GM19043 (cell line): ENCODE data around the gene TAS2R46.
"Not testable (repeated sequence)": the region's sequence is repeated elsewhere in the genome, so short reads cannot be mapped to it uniquely, and the experiment has no call there.

Experiments
- ATAC-seq: cut with Tn5 transposase; IDR thresholded peaks from one replicate; pipeline ENCODE4 v1.9.1; 2021; ENCODE audit warnings: low read depth; ENCODE audit not compliant: unreplicated experiment

Gene TAS2R46

DNA sequence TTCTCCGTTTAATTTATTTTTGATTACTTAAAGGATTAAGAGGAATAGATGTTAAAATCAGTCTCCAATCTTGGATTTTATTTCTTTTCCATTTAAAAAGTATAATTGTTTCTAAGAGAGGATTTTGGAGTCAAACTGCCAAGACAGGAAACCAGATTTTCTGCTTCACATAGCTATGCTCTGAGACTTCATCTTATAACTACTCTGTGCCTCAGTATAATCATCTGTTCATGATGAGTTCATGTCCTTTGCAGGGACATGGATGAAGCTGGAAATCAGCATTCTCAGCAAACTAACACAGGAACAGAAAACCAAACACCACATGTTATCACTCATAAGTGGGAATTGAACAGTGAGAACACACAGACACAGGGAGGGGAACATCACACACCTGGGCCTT is 21.9 kb downstream of the TAS2R46 start:
- ATAC-seq, result no peak

DNA sequence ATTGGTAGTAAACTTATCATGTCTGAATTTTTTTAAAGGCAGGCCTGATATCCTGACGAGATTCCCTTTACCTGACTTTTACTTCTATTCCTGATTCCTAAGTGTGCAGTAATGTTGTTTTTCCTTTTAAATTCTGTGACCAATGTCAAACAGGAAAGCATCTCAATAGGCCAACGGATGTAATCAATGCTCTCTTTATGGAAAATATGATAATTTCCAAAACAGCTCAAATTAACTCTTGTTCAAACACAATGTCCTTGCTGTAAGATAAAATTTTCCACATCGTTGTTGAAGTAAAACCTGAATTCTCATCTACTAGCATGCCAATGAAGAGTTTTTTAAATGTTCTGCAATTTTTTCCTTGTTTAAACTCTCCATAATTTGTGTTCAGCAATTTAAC is 22.9 kb downstream of the TAS2R46 start:
- no peak for ATAC-seq

DNA sequence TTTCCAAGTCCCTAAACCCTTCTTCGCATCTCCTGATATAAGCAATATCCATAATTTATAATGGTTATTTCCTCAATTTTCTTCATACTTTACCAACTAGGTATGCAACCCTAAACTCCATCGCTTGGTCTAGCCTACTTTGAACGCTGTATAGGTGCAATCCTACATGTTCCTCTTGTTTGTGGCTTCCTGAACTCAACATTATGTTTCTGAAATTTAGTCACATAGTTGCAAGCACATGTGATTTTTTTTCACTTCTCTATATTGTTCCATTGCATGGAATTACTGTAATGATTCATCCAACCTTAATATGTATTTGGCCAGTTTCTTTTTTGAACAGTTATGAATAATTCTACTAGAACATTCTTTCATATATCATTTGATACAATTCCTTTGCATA is 28.1 kb downstream of the TAS2R46 start:
- not testable (repeated sequence) for ATAC-seq

DNA sequence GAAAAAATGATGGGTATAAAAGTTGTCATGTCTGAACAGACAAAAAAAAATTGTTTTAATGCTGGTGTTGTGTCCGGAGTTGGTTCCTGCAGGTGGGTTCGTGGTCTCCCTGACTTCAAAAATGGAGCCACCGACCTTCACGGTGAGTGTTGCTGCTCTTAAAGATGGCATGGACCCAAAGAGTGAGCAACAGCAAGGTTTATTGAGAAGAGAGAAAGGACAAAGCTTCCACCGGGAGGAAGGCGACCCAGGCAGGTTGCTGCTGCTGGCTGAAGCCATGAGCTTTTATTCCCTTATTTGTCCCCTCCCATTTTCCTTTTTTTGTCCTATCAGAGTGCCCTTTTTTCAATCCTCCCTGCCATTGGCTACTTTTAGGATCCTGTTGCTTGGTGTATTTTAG is 30.8 kb downstream of the TAS2R46 start, which contains the start of gene TAS2R31:
Gene TAS2R31, minus strand, starts transcription at position 101 of the 400 bp plus-strand sequence. Its CDS starts 72 bp downstream, at position 29.
- ATAC-seq, result no peak

DNA sequence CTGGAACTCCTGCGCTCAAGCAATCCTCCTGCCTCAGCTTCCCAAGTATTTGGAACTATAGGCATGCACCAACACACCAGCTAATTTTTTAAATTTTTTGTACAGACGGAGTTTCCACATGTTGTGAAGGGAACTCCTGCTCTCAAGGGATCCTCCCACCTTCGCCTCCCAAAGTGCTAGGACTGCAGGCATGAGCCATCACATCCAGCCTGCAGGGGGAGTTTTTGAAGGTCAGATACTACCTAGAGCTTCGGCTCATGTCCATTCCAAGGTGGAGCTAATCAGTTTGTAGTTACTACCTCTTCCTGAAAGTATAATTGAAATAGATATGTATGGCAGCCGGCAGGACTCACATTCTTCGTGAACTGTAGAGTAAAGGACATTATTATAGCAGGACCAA is 36.0 kb downstream of the TAS2R46 start:
- no peak for ATAC-seq

DNA sequence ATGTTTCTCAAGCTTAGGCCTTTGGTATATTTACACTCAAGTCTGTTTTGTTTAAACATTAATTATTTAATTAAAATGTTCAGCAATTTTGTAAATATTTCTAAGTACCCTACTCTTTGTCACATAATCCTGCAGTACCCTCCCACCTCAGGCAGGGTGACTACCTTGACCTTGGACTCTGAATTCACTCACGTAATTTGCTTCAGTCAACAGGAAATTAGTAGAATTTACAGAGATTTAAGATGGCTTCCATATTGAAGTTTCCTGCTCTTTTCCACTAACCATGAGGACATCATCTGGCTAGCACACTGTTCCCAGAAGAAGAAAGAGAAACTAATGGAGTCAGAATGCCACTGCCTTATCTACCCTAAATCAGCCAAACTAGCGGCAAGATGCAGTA is 38.7 kb downstream of the TAS2R46 start:
- no peak for ATAC-seq

DNA sequence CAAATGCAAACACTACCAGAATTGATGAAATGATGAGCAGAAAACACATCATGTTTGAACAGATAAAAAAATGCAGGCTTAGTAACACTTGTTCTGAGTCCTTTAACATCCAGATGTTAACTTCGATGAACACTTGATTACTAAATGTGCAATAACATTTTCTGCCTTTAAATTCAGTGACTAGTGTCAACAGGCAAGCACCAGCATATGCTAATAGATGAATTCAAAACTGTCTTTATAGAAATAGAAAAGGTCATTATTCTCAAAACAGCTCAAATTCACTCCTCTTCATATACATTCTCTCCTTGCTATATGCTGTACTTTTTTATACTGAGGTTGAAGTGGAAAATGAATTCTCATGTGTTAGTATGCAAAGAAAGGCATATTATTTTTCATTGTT is 39.6 kb downstream of the TAS2R46 start, which contains the start of gene TAS2R19:
Gene TAS2R19, minus strand, starts transcription at position 101 of the 400 bp plus-strand sequence. Its CDS starts 49 bp downstream, at position 52.
- ATAC-seq, result no peak

DNA sequence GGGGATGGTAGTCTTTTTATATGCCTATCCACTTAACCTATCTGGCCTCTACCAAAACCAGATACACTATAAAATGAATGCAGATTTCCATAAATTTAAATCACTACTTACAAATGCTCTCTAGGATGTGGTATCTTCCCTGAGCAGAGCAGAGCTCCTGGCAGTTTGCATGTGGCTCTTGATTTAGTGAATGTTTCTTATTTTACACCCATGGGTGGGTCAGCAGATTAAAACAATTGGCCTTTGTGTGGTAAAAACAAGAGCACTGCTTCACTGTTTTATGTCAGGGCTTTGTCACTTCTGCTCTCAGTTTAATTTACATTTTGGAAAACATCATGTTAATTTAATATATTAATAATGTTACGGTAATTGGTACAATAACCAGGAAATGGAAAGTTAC is 45.2 kb downstream of the TAS2R46 start:
- ATAC-seq, result no peak

DNA sequence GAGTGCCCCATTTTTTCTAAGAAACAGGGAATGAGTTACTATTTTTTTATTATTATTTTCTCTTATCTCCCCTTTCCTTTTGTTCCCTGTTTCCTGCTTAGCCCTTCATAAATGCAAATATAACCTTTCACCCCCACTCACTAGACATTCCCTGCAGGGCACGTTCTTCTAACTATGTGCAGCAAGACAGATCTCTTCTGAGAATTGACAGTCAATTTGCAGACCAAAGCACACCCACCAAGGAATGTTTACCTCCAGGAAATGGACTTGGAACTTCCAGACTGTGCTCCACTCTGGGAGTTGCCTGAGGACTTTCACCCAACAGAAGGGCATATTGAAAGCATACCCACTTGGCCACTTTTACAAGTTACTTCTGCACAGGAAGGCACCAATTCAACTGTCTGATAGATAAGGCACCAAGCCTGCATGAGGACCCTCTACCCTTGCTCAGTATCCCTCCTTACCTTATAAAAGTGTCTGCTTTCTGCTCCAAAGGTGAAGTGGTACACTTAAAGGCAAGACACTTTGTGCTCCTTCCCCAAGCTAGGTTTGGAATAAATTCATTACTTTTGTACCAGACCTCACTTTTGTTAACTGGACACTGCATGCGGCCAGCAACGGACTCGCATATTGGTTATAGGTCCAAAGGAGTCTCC is 46.2 kb downstream of the TAS2R46 start:
- ATAC-seq, result no peak

DNA sequence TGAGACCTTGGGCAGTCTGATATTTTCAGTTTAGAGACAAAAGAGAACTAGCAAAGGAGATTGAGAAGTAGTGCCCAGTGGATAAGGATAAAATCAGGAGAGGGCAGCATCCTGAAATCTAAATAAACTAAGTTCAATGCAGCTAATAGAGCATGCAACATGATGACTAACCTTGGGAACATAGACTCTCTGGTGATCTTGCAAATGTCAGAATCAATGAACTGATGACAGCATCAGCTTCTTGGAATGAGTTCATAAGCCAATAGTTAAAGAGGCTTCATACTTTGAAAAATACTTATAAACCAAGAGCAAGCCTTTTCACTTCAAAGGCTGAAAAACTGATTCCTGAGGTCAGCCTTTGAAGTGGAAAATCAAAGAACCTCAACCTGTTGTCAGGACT is 47.9 kb downstream of the TAS2R46 start:
- no peak for ATAC-seq
